OCI-LY7 (cell line): Measurements from ENCODE around the gene GRAMD2A. TPM values are rescaled to one million over a fixed set of nuclear protein-coding genes. Genes with fewer than 3 reads are reported as not detected.

Source experiments
- BruUV-seq: library from RNA; stranded (reverse); fragments of 400-500 nt; replicated peaks from 2 replicates; lab custom pipeline; 2021; lab: Mats Ljungman, UMichigan
- CTCF ChIA-PET: fragments of 300-600 bp; sonication (Branson Sonifier 250); formaldehyde crosslinking; loops from one replicate; lab custom pipeline; 2022; ENCODE audit warnings: antibody characterized with exemption; ENCODE audit not compliant: unreplicated experiment; lab: Charles Lee
- POLR2A ChIA-PET: fragments of 300-600 bp; sonication (Branson Sonifier 250); formaldehyde crosslinking; loops from one replicate; lab custom pipeline; 2022; ENCODE audit warnings: antibody characterized with exemption; lab: Charles Lee
- DNase-seq: peaks from one replicate; pipeline ENCODE4 v3.0.0-alpha.2; 2015; ENCODE audit warnings: low spot score
- H2AFZ ChIP-seq: fragments of 200-600 bp; sonication (generic), shearing (Covaris generic); 2 replicates; pipeline ENCODE4 v1.6.1; 2014; ENCODE audit warnings: mild to moderate bottlenecking, antibody characterized with exemption, low read length, moderate library complexity
- H3K27ac ChIP-seq: fragments of 200-600 bp; sonication (generic); 2 replicates; pipeline ENCODE4 v1.5.1; 2014; ENCODE audit warnings: mixed run types, low read depth, mild to moderate bottlenecking, moderate library complexity, low read length, inconsistent platforms; ENCODE audit not compliant: poor library complexity, severe bottlenecking
- H3K36me3 ChIP-seq: fragments of 200-600 bp; sonication (generic); 2 replicates; pipeline ENCODE4 v1.6.1; 2014; ENCODE audit warnings: mild to moderate bottlenecking, antibody characterized with exemption, low read length, moderate library complexity, mixed read lengths; ENCODE audit not compliant: insufficient read depth
- H3K4me1 ChIP-seq: fragments of 200-600 bp; sonication (generic); 2 replicates; pipeline ENCODE4 v1.5.1; 2014; ENCODE audit warnings: mild to moderate bottlenecking, low read length; ENCODE audit not compliant: insufficient read depth, poor library complexity, severe bottlenecking
- H3K4me2 ChIP-seq: fragments of 200-600 bp; sonication (generic); 2 replicates; pipeline ENCODE4 v1.6.1; 2014; ENCODE audit warnings: mild to moderate bottlenecking, low read length
- H3K4me3 ChIP-seq: fragments of 200-600 bp; sonication (generic); 2 replicates; pipeline ENCODE4 v1.5.1; 2014; ENCODE audit warnings: mild to moderate bottlenecking, low read depth, low read length; ENCODE audit not compliant: poor library complexity, severe bottlenecking
- H3K79me2 ChIP-seq: fragments of 200-600 bp; sonication (generic); 2 replicates; pipeline ENCODE4 v1.6.1; 2016; ENCODE audit warnings: low read depth, mild to moderate bottlenecking, low read length, moderate library complexity, mixed read lengths; ENCODE audit not compliant: insufficient read depth
- H3K9me2 ChIP-seq: fragments of 200-600 bp; sonication (generic); 2 replicates; pipeline ENCODE4 v1.6.1; 2016; ENCODE audit warnings: mild to moderate bottlenecking, low read length, mixed read lengths; ENCODE audit not compliant: insufficient read depth
- H3K9me3 ChIP-seq: fragments of 200-600 bp; sonication (generic); 2 replicates; pipeline ENCODE4 v1.6.1; 2014; ENCODE audit warnings: mild to moderate bottlenecking, mixed run types, low read length, mixed read lengths
- H4K20me1 ChIP-seq: fragments of 200-600 bp; sonication (generic); 2 replicates; pipeline ENCODE4 v1.6.1; 2014; ENCODE audit warnings: mild to moderate bottlenecking, antibody characterized with exemption, low read length, moderate library complexity, mixed read lengths; ENCODE audit not compliant: insufficient read depth
- EZH2phosphoT487 ChIP-seq: fragments of 200-600 bp; sonication (generic); IDR thresholded peaks from 2 replicates; pipeline ENCODE4 v1.6.1; 2018; ENCODE audit warnings: low read depth, borderline replicate concordance, mild to moderate bottlenecking, mixed run types, antibody characterized with exemption, low read length, moderate library complexity, mixed read lengths
- intact Hi-C: fragments of 100-400 bp; cut with micrococcal nuclease; formaldehyde crosslinking; loops from one replicate; pipeline ENCODE4 v1.10.0; 2022; ENCODE audit not compliant: unreplicated experiment
- total RNA-seq, 2 experiments: library from RNA; depleted of rRNA in 1 of 2; stranded (reverse); fragments of >200 nt in 1 of 2; shearing (Covaris generic) in 1 of 2; gene quantifications; 2 replicates each; pipeline ENCODE4 v1.2.3, GENCODE V29; 2014 to 2022
- TF ChIP-seq, protein P1 (sequence below): fragments of 200-600 bp; sonication (generic); conservative IDR thresholded peaks from 2 replicates; pipeline ENCODE4 v1.5.1; 2014; ENCODE audit warnings: mild to moderate bottlenecking, antibody characterized with exemption, low read length, moderate library complexity, mixed read lengths

GRAMD2A gene
- total RNA-seq, 2 experiments from 2014 or later: not detected

DNA sequence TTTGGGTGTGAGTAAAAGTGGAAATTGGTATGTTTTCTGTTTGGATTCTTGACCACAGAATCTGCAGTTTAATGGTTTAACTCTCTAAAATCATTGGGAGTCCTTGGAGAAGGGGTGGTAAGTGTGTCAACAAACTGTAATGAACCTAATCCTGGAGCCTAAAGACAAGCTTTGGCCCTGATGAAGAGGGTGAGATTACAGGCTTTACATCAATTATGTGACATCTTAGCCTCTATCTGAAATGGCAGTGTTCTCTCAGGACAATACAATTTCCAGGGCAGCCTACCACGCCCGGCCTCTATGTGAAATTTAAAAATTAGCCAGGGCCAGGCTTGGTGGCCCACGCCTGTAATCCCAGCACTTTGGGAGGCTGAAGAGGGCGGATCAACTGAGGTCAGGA, 37.7 kb upstream of the GRAMD2A start:
- peaks cover 14% of the 10 kb centered on the region; the same call in 1 of the 2 replicates for H3K36me3 ChIP-seq
- no TSS peak for BruUV-seq
- H3K9me2 ChIP-seq: no peaks in the 10 kb centered on the region
- no peak overlapping the region for H3K4me3 ChIP-seq
- H3K4me2 ChIP-seq: no peak overlapping the region
- H3K79me2 ChIP-seq: peaks cover 14% of the 10 kb centered on the region
- DNase-seq: no peak
- intact Hi-C loops: no loop called here
- H3K27ac ChIP-seq: no peak overlapping the region
- H3K4me1 ChIP-seq: peaks cover 12% of the 10 kb centered on the region
- H4K20me1 ChIP-seq: no peaks in the 10 kb centered on the region
- TF ChIP-seq EZH2phosphoT487: no peak
- TF ChIP-seq, protein P1, sequence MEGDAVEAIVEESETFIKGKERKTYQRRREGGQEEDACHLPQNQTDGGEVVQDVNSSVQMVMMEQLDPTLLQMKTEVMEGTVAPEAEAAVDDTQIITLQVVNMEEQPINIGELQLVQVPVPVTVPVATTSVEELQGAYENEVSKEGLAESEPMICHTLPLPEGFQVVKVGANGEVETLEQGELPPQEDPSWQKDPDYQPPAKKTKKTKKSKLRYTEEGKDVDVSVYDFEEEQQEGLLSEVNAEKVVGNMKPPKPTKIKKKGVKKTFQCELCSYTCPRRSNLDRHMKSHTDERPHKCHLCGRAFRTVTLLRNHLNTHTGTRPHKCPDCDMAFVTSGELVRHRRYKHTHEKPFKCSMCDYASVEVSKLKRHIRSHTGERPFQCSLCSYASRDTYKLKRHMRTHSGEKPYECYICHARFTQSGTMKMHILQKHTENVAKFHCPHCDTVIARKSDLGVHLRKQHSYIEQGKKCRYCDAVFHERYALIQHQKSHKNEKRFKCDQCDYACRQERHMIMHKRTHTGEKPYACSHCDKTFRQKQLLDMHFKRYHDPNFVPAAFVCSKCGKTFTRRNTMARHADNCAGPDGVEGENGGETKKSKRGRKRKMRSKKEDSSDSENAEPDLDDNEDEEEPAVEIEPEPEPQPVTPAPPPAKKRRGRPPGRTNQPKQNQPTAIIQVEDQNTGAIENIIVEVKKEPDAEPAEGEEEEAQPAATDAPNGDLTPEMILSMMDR: no peak
- CTCF ChIA-PET: no interaction called here
- H3K9me3 ChIP-seq: no peaks in the 10 kb centered on the region
- no peak overlapping the region for H2AFZ ChIP-seq
- POLR2A ChIA-PET: no interaction called here

DNA sequence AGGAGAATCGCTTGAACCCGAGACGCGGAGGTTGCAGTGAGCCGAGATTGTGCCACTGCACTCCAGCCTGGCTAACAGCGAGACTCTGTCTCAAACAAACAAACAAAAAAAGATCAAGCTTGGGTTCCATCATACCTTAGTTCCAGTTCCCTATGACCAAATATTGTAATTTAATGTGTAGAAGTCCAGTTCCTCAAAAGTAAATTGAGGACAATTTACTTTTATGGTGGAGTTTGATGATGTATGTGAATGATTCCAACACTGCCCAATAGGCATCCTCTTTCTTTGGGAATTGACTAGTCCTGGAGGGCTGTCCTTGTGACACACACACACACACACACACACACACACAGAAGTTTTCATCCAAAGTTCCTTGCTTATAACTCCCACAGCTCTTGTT, 36.2 kb upstream of the GRAMD2A start:
- Histone ChIP-seq H3K36me3 (peaks cover 21% of the 10 kb centered on the region), H3K4me1 (peaks cover 15% of the 10 kb centered on the region), H3K9me2 (no peaks in the 10 kb centered on the region), H3K4me3 (no peak overlapping the region), H3K79me2 (peaks cover 29% of the 10 kb centered on the region), H3K27ac (no peak overlapping the region), H3K4me2 (no peak overlapping the region), H3K9me3 (no peaks in the 10 kb centered on the region), H2AFZ (no peak overlapping the region), H4K20me1 (peaks cover 9% of the 10 kb centered on the region; the same call in 1 of the 2 replicates)
- TF ChIP-seq, protein P1: no peak
- no peak for TF ChIP-seq EZH2phosphoT487
- ChIA-PET CTCF (no interaction called here), POLR2A (interaction anchor here (0.7 to 1.1 kb wide), 2 partner anchors 23 to 106 kb away, joined by 3 read pairs; no protein-coding TSS in a partner anchor)
- intact Hi-C loops: loop anchor here (5.0 kb wide), 1 partner anchor 1759 kb away; the partner anchor contains the start of genes PML and STOML1
- DNase-seq: no peak
- no TSS peak for BruUV-seq

DNA sequence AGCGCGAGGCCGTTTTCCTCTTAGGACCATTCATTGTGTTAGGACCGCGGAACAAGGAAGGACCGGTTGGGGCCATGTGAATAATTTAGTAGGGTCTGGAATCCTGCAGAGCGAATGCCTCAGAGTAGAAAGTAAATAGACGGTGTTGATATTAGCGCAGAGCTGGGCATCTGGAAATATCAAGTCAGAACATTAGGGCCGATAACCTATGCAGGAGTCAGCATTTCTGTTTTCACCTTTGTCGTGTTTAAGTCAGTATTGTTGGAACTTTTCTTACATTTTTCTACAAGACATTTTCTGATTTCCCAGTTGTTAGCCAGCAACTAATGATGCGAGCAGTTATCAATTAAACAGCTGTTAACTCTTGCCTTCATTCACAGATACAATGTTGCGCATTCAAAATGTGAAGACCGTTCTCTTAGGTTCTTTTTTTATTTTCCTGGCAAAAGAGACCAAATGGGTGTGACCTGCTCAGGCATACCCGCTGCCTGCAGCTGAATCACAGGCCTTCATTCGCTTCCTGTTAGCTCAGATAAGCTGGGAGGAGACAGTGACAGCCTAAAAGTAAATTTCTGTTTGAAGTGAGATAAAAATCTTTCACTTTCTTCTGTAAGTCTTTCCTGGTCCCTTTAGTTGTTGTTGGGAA, 34.4 kb upstream of the GRAMD2A start:
- peaks cover 25% of the 10 kb centered on the region for H3K4me1 ChIP-seq
- H2AFZ ChIP-seq: peak overlapping the region; percentile 67

More for the DNA sequence above, 34.4 kb upstream of the GRAMD2A start:
- Histone ChIP-seq H3K27ac (peak overlapping the region; percentile 72), H3K36me3 (peaks cover 35% of the 10 kb centered on the region), H3K9me2 (no peaks in the 10 kb centered on the region), H4K20me1 (peaks cover 15% of the 10 kb centered on the region), H3K4me3 (peak overlapping the region; percentile 89), H3K9me3 (no peaks in the 10 kb centered on the region), H3K4me2 (peak overlapping the region; percentile 95), H3K79me2 (peaks cover 47% of the 10 kb centered on the region)
- no peak for TF ChIP-seq EZH2phosphoT487
- TF ChIP-seq, protein P1: no peak
- BruUV-seq: TSS peak; percentile 93
- DNase-seq: peak; percentile 62
- intact Hi-C loops: loop anchor here (1.0 to 5.0 kb wide), 4 partner anchors 33 to 1760 kb away; partner anchors contain the start of genes ARIH1, PARP6, PML and STOML1
- ChIA-PET CTCF (interaction anchor here (0.5 kb wide), 1 partner anchor 31 kb away, joined by 3 read pairs; no protein-coding TSS in a partner anchor), POLR2A (interaction anchor here (0.6 to 1.2 kb wide), 5 partner anchors 8 to 517 kb away, joined by 3 to 8 read pairs (median 5); no protein-coding TSS in a partner anchor)
